Measurements from ENCODE around the gene PLEKHD1. TPM values are rescaled to one million over a fixed set of nuclear protein-coding genes. Genes with fewer than 3 reads are reported as not detected.

The PLEKHD1 gene
- total RNA-seq, 1 donor from 2014 or later, result 0.80 TPM

DNA sequence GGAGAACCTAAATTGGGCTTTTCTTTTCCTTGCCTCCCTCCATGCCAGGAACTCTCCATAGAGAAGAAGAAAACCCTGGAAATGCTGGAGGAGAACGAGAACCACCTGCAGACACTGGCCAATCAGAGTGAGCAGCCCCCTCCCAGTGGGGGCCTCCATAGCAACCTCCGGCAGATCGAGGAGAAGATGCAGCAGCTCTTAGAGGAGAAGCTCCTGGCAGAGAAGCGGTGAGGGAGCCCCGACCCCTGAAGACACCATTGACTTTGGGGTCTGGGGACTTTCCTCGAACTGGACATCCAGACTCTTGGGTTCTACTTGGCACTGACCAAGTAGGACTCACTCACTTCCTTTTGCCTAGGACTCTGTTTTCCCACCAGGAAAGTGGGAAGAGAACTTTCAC lies 41.4 kb downstream of the PLEKHD1 start:
- no peak overlapping the region for H3K27ac Mint-ChIP-seq (ENCODE audit: unreplicated experiment)
- peaks cover 5% of the 10 kb centered on the region for H3K4me1 Mint-ChIP-seq (ENCODE audit: unreplicated experiment)
- no peaks in the 10 kb centered on the region for H3K9me3 Mint-ChIP-seq (ENCODE audit: unreplicated experiment)
- DNase-seq (ENCODE audit: low spot score), result no peak
- peaks cover 3% of the 10 kb centered on the region for H3K27me3 Mint-ChIP-seq (ENCODE audit: unreplicated experiment)
- no peak overlapping the region for H3K4me3 Mint-ChIP-seq (ENCODE audit: unreplicated experiment)
- TF ChIP-seq, protein P1, sequence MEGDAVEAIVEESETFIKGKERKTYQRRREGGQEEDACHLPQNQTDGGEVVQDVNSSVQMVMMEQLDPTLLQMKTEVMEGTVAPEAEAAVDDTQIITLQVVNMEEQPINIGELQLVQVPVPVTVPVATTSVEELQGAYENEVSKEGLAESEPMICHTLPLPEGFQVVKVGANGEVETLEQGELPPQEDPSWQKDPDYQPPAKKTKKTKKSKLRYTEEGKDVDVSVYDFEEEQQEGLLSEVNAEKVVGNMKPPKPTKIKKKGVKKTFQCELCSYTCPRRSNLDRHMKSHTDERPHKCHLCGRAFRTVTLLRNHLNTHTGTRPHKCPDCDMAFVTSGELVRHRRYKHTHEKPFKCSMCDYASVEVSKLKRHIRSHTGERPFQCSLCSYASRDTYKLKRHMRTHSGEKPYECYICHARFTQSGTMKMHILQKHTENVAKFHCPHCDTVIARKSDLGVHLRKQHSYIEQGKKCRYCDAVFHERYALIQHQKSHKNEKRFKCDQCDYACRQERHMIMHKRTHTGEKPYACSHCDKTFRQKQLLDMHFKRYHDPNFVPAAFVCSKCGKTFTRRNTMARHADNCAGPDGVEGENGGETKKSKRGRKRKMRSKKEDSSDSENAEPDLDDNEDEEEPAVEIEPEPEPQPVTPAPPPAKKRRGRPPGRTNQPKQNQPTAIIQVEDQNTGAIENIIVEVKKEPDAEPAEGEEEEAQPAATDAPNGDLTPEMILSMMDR (IDR thresholded peaks at IDR 0.05; ENCODE audit: unreplicated experiment), result no peak
- H3K36me3 Mint-ChIP-seq (ENCODE audit: low read depth, unreplicated experiment), result no peaks in the 10 kb centered on the region

DNA sequence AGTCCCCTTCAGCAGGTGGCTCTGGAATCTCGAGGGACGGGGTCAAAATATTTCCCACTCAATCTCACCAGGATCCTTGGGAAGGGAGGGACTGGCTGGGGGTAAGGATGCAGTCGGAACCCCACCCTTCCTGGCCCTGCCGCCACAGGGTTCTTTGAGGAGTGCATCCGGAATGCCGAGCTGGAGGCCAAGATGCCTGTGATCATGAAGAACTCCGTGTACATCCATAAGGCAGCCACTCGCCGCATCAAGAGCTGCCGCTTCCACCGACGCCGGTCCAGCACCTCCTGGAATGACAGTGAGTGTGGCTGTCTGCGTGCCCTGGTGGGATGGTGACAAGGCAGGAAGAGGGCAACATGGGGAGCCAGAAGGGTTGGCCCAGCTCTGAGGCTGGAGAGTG lies 43.1 kb downstream of the PLEKHD1 start:
- no peaks in the 10 kb centered on the region for H3K36me3 Mint-ChIP-seq (ENCODE audit: low read depth, unreplicated experiment)
- H3K27me3 Mint-ChIP-seq (ENCODE audit: unreplicated experiment), result peaks cover 3% of the 10 kb centered on the region
- no peak for DNase-seq (ENCODE audit: low spot score)

DNA sequence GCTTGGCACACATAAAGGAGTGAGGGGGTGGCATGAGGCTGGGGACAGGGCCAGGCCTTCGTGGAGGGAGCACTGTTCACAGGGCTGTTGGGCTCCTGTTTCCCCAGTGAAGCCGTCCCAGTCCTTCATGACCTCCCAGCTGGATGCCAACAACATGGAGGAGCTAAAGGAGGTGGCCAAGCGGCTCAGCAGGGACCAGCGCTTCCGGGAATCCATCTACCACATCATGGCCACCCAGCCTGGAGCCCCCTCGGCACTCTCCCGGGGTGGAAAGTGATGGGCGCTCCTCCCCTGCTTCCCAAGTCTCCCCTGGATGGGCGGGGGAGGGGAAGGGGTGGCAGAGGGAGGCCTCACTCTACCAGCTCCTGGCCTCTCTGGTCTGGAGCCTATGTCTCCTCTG lies 43.6 kb downstream of the PLEKHD1 start:
- Mint-ChIP-seq H3K4me1 (ENCODE audit: unreplicated experiment) (peaks cover 17% of the 10 kb centered on the region), H3K9me3 (ENCODE audit: unreplicated experiment) (no peaks in the 10 kb centered on the region), H3K27ac (ENCODE audit: unreplicated experiment) (no peak overlapping the region), H3K4me3 (ENCODE audit: unreplicated experiment) (no peak overlapping the region), H3K27me3 (ENCODE audit: unreplicated experiment) (peaks cover 3% of the 10 kb centered on the region), H3K36me3 (ENCODE audit: low read depth, unreplicated experiment) (no peaks in the 10 kb centered on the region)
- DNase-seq (ENCODE audit: low spot score), result no peak
- TF ChIP-seq, protein P1 (IDR thresholded peaks at IDR 0.05; ENCODE audit: unreplicated experiment), result no peak

More for the DNA sequence above, 43.1 kb downstream of the PLEKHD1 start:
- H3K27ac Mint-ChIP-seq (ENCODE audit: unreplicated experiment), result no peak overlapping the region
- peaks cover 17% of the 10 kb centered on the region for H3K4me1 Mint-ChIP-seq (ENCODE audit: unreplicated experiment)
- TF ChIP-seq, protein P1 (IDR thresholded peaks at IDR 0.05; ENCODE audit: unreplicated experiment), result no peak
- no peak overlapping the region for H3K4me3 Mint-ChIP-seq (ENCODE audit: unreplicated experiment)
- H3K9me3 Mint-ChIP-seq (ENCODE audit: unreplicated experiment), result no peaks in the 10 kb centered on the region

DNA sequence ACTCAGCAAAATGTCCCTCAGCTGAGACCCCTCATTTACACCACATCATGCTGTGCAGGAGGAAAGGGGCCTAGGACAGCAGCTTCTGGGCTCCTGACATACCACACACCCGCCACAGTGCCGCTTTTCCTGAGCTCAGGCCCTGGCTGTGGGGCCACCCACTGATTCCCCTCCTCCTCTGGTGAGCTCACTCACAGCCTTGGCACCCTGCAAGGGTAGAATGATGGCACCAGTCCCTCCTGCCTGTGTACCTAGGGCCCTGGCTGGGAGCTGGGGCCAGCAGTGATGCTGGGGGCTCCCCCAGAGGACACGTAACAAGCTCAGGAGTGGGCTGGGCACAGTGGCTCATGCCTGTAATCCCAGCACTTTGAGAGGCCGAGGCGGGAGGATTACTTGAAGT lies 44.4 kb downstream of the PLEKHD1 start:
- no peak for DNase-seq (ENCODE audit: low spot score)
- no peaks in the 10 kb centered on the region for H3K36me3 Mint-ChIP-seq (ENCODE audit: low read depth, unreplicated experiment)
- peaks cover 3% of the 10 kb centered on the region for H3K27me3 Mint-ChIP-seq (ENCODE audit: unreplicated experiment)
- peaks cover 17% of the 10 kb centered on the region for H3K4me1 Mint-ChIP-seq (ENCODE audit: unreplicated experiment)
- H3K4me3 Mint-ChIP-seq (ENCODE audit: unreplicated experiment), result no peak overlapping the region
- no peaks in the 10 kb centered on the region for H3K9me3 Mint-ChIP-seq (ENCODE audit: unreplicated experiment)
- TF ChIP-seq, protein P1 (IDR thresholded peaks at IDR 0.05; ENCODE audit: unreplicated experiment), result no peak
- H3K27ac Mint-ChIP-seq (ENCODE audit: unreplicated experiment), result no peak overlapping the region

DNA sequence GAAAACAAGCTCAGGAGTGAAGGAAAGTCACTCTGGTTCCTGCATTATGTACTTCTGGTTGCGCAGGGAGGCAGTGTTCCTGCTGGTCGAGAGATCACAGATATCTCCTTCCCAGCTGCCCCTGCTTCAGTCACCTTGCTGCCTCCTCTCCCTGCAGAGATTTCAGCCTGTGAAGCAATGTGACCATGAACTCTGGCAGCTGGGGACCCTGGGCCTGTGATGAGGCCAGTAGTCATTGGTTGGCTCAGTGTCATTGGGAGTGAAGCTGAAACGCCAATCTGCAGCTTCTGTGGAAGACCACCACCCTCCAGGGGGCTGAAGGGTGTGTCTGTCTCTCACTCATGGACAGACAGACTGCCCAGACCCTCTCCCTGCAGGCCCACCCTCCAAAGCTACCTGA lies 45.0 kb downstream of the PLEKHD1 start:
- Mint-ChIP-seq H3K27ac (ENCODE audit: unreplicated experiment) (no peak overlapping the region), H3K4me3 (ENCODE audit: unreplicated experiment) (no peak overlapping the region), H3K9me3 (ENCODE audit: unreplicated experiment) (no peaks in the 10 kb centered on the region), H3K27me3 (ENCODE audit: unreplicated experiment) (peaks cover 3% of the 10 kb centered on the region), H3K36me3 (ENCODE audit: low read depth, unreplicated experiment) (no peaks in the 10 kb centered on the region), H3K4me1 (ENCODE audit: unreplicated experiment) (peaks cover 17% of the 10 kb centered on the region)
- TF ChIP-seq, protein P1 (IDR thresholded peaks at IDR 0.05; ENCODE audit: unreplicated experiment), result no peak
- DNase-seq (ENCODE audit: low spot score), result no peak

Measured in endothelial cell (in vitro differentiated cells).